HepG2 (cell line): ENCODE measurements around the gene CDT1. TPM values are rescaled to one million over a fixed set of nuclear protein-coding genes. Genes with fewer than 3 reads are reported as not detected.

Experiments
- BATF2 ChIP-seq: sonication (generic); formaldehyde crosslinking; IDR thresholded peaks from 2 replicates; pipeline ENCODE4 v1.8.0; 2022; ENCODE audit warnings: mild to moderate bottlenecking, missing genetic modification reagents, moderate library complexity
- EP300 ChIP-seq, 3 experiments: sonication (generic) in 1 of 3; formaldehyde crosslinking in 1 of 3; IDR thresholded peaks; 2 replicates each; pipeline versions ENCODE4 v1.5.1 to v1.6.1; 2011 to 2020; ENCODE audit warnings: low read depth in 2 of 3, low read length in 2 of 3, borderline replicate concordance in 1 of 3, improper control_type of control experiment in 1 of 3, mild to moderate bottlenecking in 1 of 3, missing genetic modification reagents in 1 of 3, moderate library complexity in 1 of 3
- FIP1L1 ChIP-seq: fragments of 200-400 bp; formaldehyde crosslinking; IDR thresholded peaks from 2 replicates; pipeline ENCODE4 v1.6.1; 2018; ENCODE audit warnings: low read depth, mild to moderate bottlenecking, low read length, moderate library complexity, borderline replicate concordance; ENCODE audit not compliant: insufficient read depth
- GTF3A ChIP-seq: sonication (generic); formaldehyde crosslinking; conservative IDR thresholded peaks from 2 replicates; pipeline ENCODE4 v1.4.0; 2020; ENCODE audit warnings: mild to moderate bottlenecking, missing genetic modification reagents
- IKZF5 ChIP-seq: IDR thresholded peaks from 2 replicates; pipeline ENCODE4 v1.6.1; 2018; ENCODE audit warnings: missing genetic modification reagents, mild to moderate bottlenecking, missing compliant biosample characterization
- LRRFIP1 ChIP-seq: sonication (generic); formaldehyde crosslinking; conservative IDR thresholded peaks from 2 replicates; pipeline ENCODE4 v1.4.0; 2020; ENCODE audit warnings: missing genetic modification reagents
- MYPOP ChIP-seq: sonication (generic); formaldehyde crosslinking; IDR thresholded peaks from 2 replicates; pipeline ENCODE4 v1.8.1; 2023; ENCODE audit warnings: mild to moderate bottlenecking, moderate library complexity, missing genetic modification reagents
- NCOA5 ChIP-seq: sonication (generic); formaldehyde crosslinking; IDR thresholded peaks from 2 replicates; pipeline ENCODE4 v1.4.0; 2020; ENCODE audit warnings: missing genetic modification reagents
- RBM22 ChIP-seq: fragments of 200-400 bp; formaldehyde crosslinking; optimal IDR thresholded peaks from 2 replicates; pipeline ENCODE3; 2017; ENCODE audit warnings: mild to moderate bottlenecking, low read length, moderate library complexity
- SAFB2 ChIP-seq: sonication (generic); formaldehyde crosslinking; IDR thresholded peaks from 2 replicates; pipeline ENCODE4 v1.5.1; 2020; ENCODE audit warnings: missing genetic modification reagents, low read depth, mild to moderate bottlenecking, borderline replicate concordance
- SMC3 ChIP-seq: IDR thresholded peaks from 2 replicates; pipeline ENCODE4 v1.6.1; 2011; ENCODE audit warnings: low read length, improper control_type of control experiment
- TFAP4 ChIP-seq: sonication (generic); IDR thresholded peaks from 2 replicates; pipeline ENCODE4 v1.6.1; 2016; ENCODE audit warnings: low read depth, borderline replicate concordance
- ZNF589 ChIP-seq: sonication (generic); formaldehyde crosslinking; conservative IDR thresholded peaks from 2 replicates; pipeline ENCODE4 v1.8.0; 2022; ENCODE audit warnings: mild to moderate bottlenecking, moderate library complexity, missing genetic modification reagents
- ZNF660 ChIP-seq: sonication (generic); formaldehyde crosslinking; IDR thresholded peaks from 2 replicates; pipeline ENCODE4 v1.5.1; 2020; ENCODE audit warnings: mild to moderate bottlenecking, low read depth, missing genetic modification reagents, borderline replicate concordance
- ZNF790 ChIP-seq: sonication (generic); formaldehyde crosslinking; IDR thresholded peaks from 2 replicates; pipeline ENCODE4 v1.8.0; 2022; ENCODE audit warnings: missing genetic modification reagents, mild to moderate bottlenecking, borderline replicate concordance
- polyA plus RNA-seq, 8 experiments: library from polyadenylated mRNA; depleted of rRNA in 3 of 8; stranded (reverse) in 7 of 8; unstranded in 1 of 8; fragments of >200 nt; fragmentation: Illumina TruSeq in 4 of 8; extraction: Trizol in 4 of 8; gene quantifications; 2 replicates each; pipeline versions ENCODE4 v1.2.1 to v1.2.3, GENCODE V29; 2011 to 2016; ENCODE audit warnings: low read depth in 4 of 8, missing spikeins in 1 of 8, mixed read lengths in 1 of 8; ENCODE audit not compliant: insufficient read depth in 1 of 8
- total RNA-seq, 5 experiments: library from RNA; depleted of rRNA; stranded (reverse); fragments of >200 nt; fragmentation: Illumina TruSeq; extraction: Trizol; gene quantifications; 2 replicates each; pipeline ENCODE4 v1.2.3, GENCODE V29; 2016; ENCODE audit warnings: low read depth in 1 of 5
- TF ChIP-seq, protein P1 (sequence below): sonication (generic); formaldehyde crosslinking; IDR thresholded peaks from 2 replicates; pipeline ENCODE4 v1.4.0; 2020; ENCODE audit warnings: low read depth, missing genetic modification reagents

The CDT1 gene
- total and polyA plus RNA-seq, 2 of the 13 experiments (the other 11 are each of a cell fraction or from before 2014, with no cell fraction given): 23.1 to 23.8 TPM

GRCh38 chr16:88785106-88785924 is 18.3 kb upstream of the CDT1 start, which contains the start of gene PIEZO1 (continued):
- TF ChIP-seq, protein P1, sequence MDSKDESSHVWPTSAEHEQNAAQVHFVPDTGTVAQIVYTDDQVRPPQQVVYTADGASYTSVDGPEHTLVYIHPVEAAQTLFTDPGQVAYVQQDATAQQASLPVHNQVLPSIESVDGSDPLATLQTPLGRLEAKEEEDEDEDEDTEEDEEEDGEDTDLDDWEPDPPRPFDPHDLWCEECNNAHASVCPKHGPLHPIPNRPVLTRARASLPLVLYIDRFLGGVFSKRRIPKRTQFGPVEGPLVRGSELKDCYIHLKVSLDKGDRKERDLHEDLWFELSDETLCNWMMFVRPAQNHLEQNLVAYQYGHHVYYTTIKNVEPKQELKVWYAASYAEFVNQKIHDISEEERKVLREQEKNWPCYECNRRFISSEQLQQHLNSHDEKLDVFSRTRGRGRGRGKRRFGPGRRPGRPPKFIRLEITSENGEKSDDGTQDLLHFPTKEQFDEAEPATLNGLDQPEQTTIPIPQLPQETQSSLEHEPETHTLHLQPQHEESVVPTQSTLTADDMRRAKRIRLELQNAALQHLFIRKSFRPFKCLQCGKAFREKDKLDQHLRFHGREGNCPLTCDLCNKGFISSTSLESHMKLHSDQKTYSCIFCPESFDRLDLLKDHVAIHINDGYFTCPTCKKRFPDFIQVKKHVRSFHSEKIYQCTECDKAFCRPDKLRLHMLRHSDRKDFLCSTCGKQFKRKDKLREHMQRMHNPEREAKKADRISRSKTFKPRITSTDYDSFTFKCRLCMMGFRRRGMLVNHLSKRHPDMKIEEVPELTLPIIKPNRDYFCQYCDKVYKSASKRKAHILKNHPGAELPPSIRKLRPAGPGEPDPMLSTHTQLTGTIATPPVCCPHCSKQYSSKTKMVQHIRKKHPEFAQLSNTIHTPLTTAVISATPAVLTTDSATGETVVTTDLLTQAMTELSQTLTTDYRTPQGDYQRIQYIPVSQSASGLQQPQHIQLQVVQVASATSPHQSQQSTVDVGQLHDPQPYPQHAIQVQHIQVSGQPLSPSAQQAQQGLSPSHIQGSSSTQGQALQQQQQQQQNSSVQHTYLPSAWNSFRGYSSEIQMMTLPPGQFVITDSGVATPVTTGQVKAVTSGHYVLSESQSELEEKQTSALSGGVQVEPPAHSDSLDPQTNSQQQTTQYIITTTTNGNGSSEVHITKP: no peak
- TF ChIP-seq LRRFIP1 (no peak), TFAP4 (no peak), ZNF660 (CRISPR knock-in tag) (no peak), ZNF589 (CRISPR knock-in tag) (no peak), ZNF790 (CRISPR knock-in tag) (peak; percentile 61; the same call in 1 of the 2 replicates), RBM22 (no peak), SMC3 (no peak), EP300 (IDR thresholded peaks at IDR 0.05; ENCODE audit: low read depth in 2 of 2, low read length in 2 of 2) (no peak), EP300 (CRISPR knock-in tag; IDR thresholded peaks at IDR 0.05; ENCODE audit: borderline replicate concordance) (peak; percentile 42; the same call in 1 of the 2 replicates), IKZF5 (CRISPR knock-in tag) (0 out of 2 replicates have a peak, but pooled peaks have one; percentile 51), MYPOP (CRISPR knock-in tag) (peak; percentile 84; the same call in 1 of the 2 replicates), NCOA5 (no peak), GTF3A (CRISPR knock-in tag) (peak; percentile 93; the same call in 1 of the 2 replicates), BATF2 (CRISPR knock-in tag) (peak; percentile 52; the same call in 1 of the 2 replicates), FIP1L1 (no peak), SAFB2 (peak; percentile 88)
